Measurements from ENCODE around the gene MAD1L1.

DNA sequence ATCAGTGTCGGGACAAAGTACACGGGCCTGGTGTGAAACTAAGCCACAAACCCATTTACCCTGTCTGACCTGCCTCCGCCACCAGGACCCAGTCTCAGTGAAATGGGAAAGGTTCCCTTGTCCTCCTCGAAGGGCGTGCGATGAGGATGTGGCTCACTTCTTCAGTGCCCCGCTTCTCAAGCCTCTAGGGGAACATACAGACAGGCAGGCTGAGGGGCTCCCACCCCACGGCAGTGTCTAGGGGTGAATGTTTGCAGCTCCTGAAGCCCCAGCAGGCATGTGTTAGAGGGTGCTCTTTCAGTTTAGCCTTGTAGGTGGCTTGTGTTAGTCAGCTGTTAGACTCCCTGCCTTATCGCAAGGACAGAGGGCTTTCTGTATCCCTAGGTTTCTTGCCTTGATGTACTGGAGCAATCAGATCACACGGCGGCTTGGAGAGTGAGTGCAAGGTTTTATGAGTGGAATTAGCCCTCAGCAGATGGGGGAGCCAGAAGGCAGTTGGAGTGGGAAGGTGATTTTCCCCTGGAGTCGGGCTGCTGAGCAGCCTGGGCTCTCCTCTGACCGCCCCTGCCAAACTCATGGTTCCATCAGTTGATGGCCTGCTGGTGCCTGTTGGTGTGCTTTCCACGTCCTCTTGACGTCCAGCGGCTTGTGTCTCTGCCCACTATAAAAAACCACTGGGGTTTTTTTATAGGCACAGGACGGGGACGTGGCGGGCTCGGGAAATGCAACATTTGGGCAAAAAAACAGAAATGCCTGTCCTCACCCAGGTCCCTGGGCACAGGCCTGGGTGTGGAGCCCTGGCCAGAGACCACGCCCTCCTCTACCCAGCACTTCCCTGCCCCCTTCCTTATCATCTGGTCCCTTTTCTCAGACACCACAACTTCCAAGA, 10.0 kb upstream of the MAD1L1 start:
- TF ChIP-seq, protein P1, sequence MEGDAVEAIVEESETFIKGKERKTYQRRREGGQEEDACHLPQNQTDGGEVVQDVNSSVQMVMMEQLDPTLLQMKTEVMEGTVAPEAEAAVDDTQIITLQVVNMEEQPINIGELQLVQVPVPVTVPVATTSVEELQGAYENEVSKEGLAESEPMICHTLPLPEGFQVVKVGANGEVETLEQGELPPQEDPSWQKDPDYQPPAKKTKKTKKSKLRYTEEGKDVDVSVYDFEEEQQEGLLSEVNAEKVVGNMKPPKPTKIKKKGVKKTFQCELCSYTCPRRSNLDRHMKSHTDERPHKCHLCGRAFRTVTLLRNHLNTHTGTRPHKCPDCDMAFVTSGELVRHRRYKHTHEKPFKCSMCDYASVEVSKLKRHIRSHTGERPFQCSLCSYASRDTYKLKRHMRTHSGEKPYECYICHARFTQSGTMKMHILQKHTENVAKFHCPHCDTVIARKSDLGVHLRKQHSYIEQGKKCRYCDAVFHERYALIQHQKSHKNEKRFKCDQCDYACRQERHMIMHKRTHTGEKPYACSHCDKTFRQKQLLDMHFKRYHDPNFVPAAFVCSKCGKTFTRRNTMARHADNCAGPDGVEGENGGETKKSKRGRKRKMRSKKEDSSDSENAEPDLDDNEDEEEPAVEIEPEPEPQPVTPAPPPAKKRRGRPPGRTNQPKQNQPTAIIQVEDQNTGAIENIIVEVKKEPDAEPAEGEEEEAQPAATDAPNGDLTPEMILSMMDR (conservative IDR thresholded peaks at IDR 0.05): no peak
- no peak for TF ChIP-seq ZFX (IDR thresholded peaks at IDR 0.05)

Measured in C4-2B (cell line).